Neural cell (in vitro differentiated cells): ENCODE results near the gene ZNF786. TPM values are rescaled to one million over a fixed set of nuclear protein-coding genes. Genes with fewer than 3 reads are reported as not detected.
A peak's percentile ranks its signal among the peaks of the same experiment; 100 is the strongest.

Experiments
- H2AFZ ChIP-seq: fragments of 200-600, 300-800 bp; sonication (generic), shearing (Covaris generic); 2 replicates; pipeline ENCODE4 v1.6.0; 2014; ENCODE audit warnings: low read depth, mild to moderate bottlenecking, antibody characterized with exemption, low read length, moderate library complexity
- H3F3A ChIP-seq: fragments of 200-600 bp; shearing (Covaris generic); 2 replicates; pipeline ENCODE4 v1.6.1; 2016; ENCODE audit warnings: mild to moderate bottlenecking, moderate library complexity, mixed read lengths, antibody characterized with exemption, low read length; ENCODE audit not compliant: insufficient read depth, poor library complexity, severe bottlenecking
- H3K27ac ChIP-seq: fragments of 200-600, 300-800 bp; sonication (generic), shearing (Covaris generic); 2 replicates; pipeline ENCODE4 v1.5.1; 2014; ENCODE audit warnings: mild to moderate bottlenecking, low read length, moderate library complexity
- H3K27me3 ChIP-seq: fragments of 300-800, 200-600 bp; sonication (generic), shearing (Covaris generic); 2 replicates; pipeline ENCODE4 v1.6.0; 2014; ENCODE audit warnings: mild to moderate bottlenecking, low read depth, low read length, moderate library complexity; ENCODE audit not compliant: insufficient read depth
- H3K36me3 ChIP-seq: fragments of 300-800, 200-600 bp; sonication (generic), shearing (Covaris generic); 2 replicates; pipeline ENCODE4 v1.5.1; 2014; ENCODE audit warnings: mild to moderate bottlenecking, antibody characterized with exemption, low read length, moderate library complexity; ENCODE audit not compliant: insufficient read depth
- H3K4me2 ChIP-seq: fragments of 300-800, 200-600 bp; sonication (generic), shearing (Covaris generic); 2 replicates; pipeline ENCODE4 v1.6.0; 2014; ENCODE audit warnings: mild to moderate bottlenecking, low read length
- H3K4me3 ChIP-seq: fragments of 300-800, 200-600 bp; sonication (generic), shearing (Covaris generic); 2 replicates; pipeline ENCODE4 v1.5.1; 2014; ENCODE audit warnings: mild to moderate bottlenecking, low read length, moderate library complexity
- H3K79me2 ChIP-seq: fragments of 200-600 bp; shearing (Covaris generic); replicated peaks from 2 replicates; pipeline ENCODE4 v1.6.0; 2014; ENCODE audit warnings: mild to moderate bottlenecking, low read length, moderate library complexity; ENCODE audit not compliant: insufficient read depth
- H3K9ac ChIP-seq: fragments of 300-800, 200-600 bp; sonication (generic), shearing (Covaris generic); 2 replicates; pipeline ENCODE4 v1.6.1; 2016; ENCODE audit warnings: mild to moderate bottlenecking, low read length, mixed read lengths
- H3K9me2 ChIP-seq: fragments of 200-600 bp; shearing (Covaris generic); 2 replicates; pipeline ENCODE4 v1.6.1; 2016; ENCODE audit warnings: mild to moderate bottlenecking, low read length, mixed read lengths; ENCODE audit not compliant: insufficient read depth
- H3K9me3 ChIP-seq: fragments of 200-600, 300-800 bp; sonication (generic), shearing (Covaris generic); 2 replicates; pipeline ENCODE4 v1.6.1; 2016; ENCODE audit warnings: mild to moderate bottlenecking, mixed run types, low read length, moderate library complexity, mixed read lengths
- H4K20me1 ChIP-seq: fragments of 200-600 bp; shearing (Covaris generic); 2 replicates; pipeline ENCODE4 v1.6.1; 2016; ENCODE audit warnings: mild to moderate bottlenecking, mixed run types; ENCODE audit not compliant: insufficient read depth
- EP300 ChIP-seq: fragments of 450-650 bp; conservative IDR thresholded peaks from 2 replicates; pipeline ENCODE4 v1.6.1; 2014; ENCODE audit warnings: antibody characterized with exemption, mild to moderate bottlenecking, moderate library complexity; ENCODE audit not compliant: poor library complexity, severe bottlenecking
- EZH2 ChIP-seq: fragments of 200-600, 300-800 bp; shearing (Covaris generic), sonication (generic); IDR thresholded peaks from 2 replicates; pipeline ENCODE4 v1.6.1; 2014; ENCODE audit warnings: antibody characterized with exemption, low read length, borderline replicate concordance, mild to moderate bottlenecking; ENCODE audit not compliant: insufficient read depth, poor library complexity, severe bottlenecking
- MXI1 ChIP-seq: fragments of 450-650 bp; conservative IDR thresholded peaks from 2 replicates; pipeline ENCODE4 v1.6.1; 2014; ENCODE audit warnings: antibody characterized with exemption, mild to moderate bottlenecking; ENCODE audit not compliant: poor library complexity, severe bottlenecking
- POLR2AphosphoS5 ChIP-seq: IDR thresholded peaks from 2 replicates; pipeline ENCODE4 v1.6.1; 2012
- RAD21 ChIP-seq: fragments of 450-650 bp; conservative IDR thresholded peaks from 2 replicates; pipeline ENCODE4 v1.6.1; 2014; ENCODE audit warnings: antibody characterized with exemption, mild to moderate bottlenecking, moderate library complexity
- SMC3 ChIP-seq: fragments of 450-650 bp; conservative IDR thresholded peaks from 2 replicates; pipeline ENCODE4 v1.6.1; 2014; ENCODE audit warnings: antibody characterized with exemption, mild to moderate bottlenecking, moderate library complexity; ENCODE audit not compliant: poor library complexity
- TAF1 ChIP-seq: IDR thresholded peaks from 2 replicates; pipeline ENCODE4 v1.6.1; 2012; ENCODE audit warnings: low read depth
- polyA plus RNA-seq: library from polyadenylated mRNA; depleted of rRNA; stranded (reverse); fragments of >200 nt; gene quantifications from 2 replicates; pipeline ENCODE4 v1.2.3, GENCODE V29; 2014
- TF ChIP-seq, protein P1 (sequence below): fragments of 450-650 bp; IDR thresholded peaks from 2 replicates; pipeline ENCODE4 v1.5.1; 2014; ENCODE audit warnings: antibody characterized with exemption, mild to moderate bottlenecking, moderate library complexity; ENCODE audit not compliant: poor library complexity, severe bottlenecking
- TF ChIP-seq, protein P2 (sequence below): IDR thresholded peaks from 2 replicates; pipeline ENCODE4 v1.6.1; 2012; ENCODE audit warnings: borderline replicate concordance

Gene ZNF786
- polyA plus RNA-seq, 1 donor from 2014 or later: 7.8 TPM

DNA sequence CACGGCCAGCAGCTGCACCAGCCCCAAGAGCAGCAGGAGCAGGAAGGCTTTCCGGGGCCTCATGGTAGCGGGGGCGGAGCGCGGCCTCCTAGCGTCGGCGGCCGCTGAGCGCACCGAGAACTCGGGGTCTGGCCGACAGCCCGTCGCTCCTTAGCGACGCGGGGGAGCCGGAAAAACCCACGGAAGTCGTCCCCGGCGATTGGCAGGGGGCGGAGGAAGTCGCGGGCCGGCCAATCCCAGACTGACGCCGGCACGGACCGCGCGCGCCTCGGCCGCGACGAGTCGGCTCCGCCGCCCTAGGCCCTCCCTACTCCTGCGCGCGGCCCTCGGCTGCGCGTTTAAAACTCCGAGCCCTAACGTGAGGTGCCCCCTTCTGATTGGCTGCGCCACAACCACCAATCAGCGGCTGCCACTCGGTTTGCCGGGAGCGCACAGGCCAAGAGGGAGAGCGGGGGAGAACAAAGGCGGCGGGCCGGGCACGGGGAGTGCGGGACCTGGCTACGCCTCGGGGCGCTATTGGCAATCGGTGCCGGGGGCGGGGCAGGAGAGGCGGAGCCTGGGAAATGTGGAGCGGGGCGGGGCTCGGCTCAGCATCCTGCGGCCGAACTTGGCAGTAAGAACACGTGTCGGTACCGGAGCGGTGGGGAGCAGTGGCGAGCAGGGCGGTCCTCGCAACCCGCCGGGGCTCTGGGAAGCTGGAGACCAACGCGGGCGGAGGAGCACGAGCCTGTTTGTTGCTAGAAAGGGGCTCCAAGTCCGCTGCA is 62.0 kb downstream of the ZNF786 start, which contains the start of gene PDIA4:
Gene PDIA4 (minus strand): TSS at position 160 of the 764 bp plus-strand sequence. CDS start 97 bp downstream, at position 63.
- Histone ChIP-seq H3K79me2 (peaks cover 34% of the 10 kb centered on the region), H3K27ac (peak within 1 kb of the TSS; percentile 70)

GRCh38 chr7:149027611-149028345 is 62.7 kb downstream of the ZNF786 start:
- H3K27ac ChIP-seq: peak overlapping the region; percentile 70
- no peaks in the 10 kb centered on the region for H3K9me3 ChIP-seq
- no peaks in the 10 kb centered on the region for H3K36me3 ChIP-seq
- H4K20me1 ChIP-seq: no peaks in the 10 kb centered on the region
- peak overlapping the region; percentile 87 for H3K4me3 ChIP-seq
- peak overlapping the region; percentile 40 for H2AFZ ChIP-seq
- peak overlapping the region; percentile 71 for H3K9ac ChIP-seq
- peak overlapping the region; percentile 99 for H3K4me2 ChIP-seq
- peaks cover 34% of the 10 kb centered on the region for H3K79me2 ChIP-seq
- H3K9me2 ChIP-seq: no peaks in the 10 kb centered on the region
- no peaks in the 10 kb centered on the region for H3K27me3 ChIP-seq
- H3F3A ChIP-seq: peaks cover 6% of the 10 kb centered on the region
- TF ChIP-seq RAD21 (no peak), TAF1 (no peak), MXI1 (no peak), SMC3 (no peak)
- TF ChIP-seq, protein P1, sequence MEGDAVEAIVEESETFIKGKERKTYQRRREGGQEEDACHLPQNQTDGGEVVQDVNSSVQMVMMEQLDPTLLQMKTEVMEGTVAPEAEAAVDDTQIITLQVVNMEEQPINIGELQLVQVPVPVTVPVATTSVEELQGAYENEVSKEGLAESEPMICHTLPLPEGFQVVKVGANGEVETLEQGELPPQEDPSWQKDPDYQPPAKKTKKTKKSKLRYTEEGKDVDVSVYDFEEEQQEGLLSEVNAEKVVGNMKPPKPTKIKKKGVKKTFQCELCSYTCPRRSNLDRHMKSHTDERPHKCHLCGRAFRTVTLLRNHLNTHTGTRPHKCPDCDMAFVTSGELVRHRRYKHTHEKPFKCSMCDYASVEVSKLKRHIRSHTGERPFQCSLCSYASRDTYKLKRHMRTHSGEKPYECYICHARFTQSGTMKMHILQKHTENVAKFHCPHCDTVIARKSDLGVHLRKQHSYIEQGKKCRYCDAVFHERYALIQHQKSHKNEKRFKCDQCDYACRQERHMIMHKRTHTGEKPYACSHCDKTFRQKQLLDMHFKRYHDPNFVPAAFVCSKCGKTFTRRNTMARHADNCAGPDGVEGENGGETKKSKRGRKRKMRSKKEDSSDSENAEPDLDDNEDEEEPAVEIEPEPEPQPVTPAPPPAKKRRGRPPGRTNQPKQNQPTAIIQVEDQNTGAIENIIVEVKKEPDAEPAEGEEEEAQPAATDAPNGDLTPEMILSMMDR: no peak
- TF ChIP-seq, protein P2, sequence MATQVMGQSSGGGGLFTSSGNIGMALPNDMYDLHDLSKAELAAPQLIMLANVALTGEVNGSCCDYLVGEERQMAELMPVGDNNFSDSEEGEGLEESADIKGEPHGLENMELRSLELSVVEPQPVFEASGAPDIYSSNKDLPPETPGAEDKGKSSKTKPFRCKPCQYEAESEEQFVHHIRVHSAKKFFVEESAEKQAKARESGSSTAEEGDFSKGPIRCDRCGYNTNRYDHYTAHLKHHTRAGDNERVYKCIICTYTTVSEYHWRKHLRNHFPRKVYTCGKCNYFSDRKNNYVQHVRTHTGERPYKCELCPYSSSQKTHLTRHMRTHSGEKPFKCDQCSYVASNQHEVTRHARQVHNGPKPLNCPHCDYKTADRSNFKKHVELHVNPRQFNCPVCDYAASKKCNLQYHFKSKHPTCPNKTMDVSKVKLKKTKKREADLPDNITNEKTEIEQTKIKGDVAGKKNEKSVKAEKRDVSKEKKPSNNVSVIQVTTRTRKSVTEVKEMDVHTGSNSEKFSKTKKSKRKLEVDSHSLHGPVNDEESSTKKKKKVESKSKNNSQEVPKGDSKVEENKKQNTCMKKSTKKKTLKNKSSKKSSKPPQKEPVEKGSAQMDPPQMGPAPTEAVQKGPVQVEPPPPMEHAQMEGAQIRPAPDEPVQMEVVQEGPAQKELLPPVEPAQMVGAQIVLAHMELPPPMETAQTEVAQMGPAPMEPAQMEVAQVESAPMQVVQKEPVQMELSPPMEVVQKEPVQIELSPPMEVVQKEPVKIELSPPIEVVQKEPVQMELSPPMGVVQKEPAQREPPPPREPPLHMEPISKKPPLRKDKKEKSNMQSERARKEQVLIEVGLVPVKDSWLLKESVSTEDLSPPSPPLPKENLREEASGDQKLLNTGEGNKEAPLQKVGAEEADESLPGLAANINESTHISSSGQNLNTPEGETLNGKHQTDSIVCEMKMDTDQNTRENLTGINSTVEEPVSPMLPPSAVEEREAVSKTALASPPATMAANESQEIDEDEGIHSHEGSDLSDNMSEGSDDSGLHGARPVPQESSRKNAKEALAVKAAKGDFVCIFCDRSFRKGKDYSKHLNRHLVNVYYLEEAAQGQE: no peak

More for the DNA sequence above, 62.0 kb downstream of the ZNF786 start, which contains the start of gene PDIA4:
- peak within 1 kb of the TSS; percentile 99 for H3K4me2 ChIP-seq
- H2AFZ ChIP-seq: peak within 1 kb of the TSS; percentile 61
- no peaks in the 10 kb centered on the region for H3K36me3 ChIP-seq
- TF ChIP-seq EZH2: no peak
- TF ChIP-seq TAF1: peak; percentile 52
- TF ChIP-seq, protein P1: peak; percentile 64
- TF ChIP-seq EP300: peak; percentile 48
- peak; percentile 56 for TF ChIP-seq SMC3
- peak; percentile 96 for TF ChIP-seq MXI1
- TF ChIP-seq POLR2AphosphoS5: peak; percentile 69
- peak; percentile 48 for TF ChIP-seq RAD21
- TF ChIP-seq, protein P2: peak; percentile 26
- H3K9me3 ChIP-seq: no peaks in the 10 kb centered on the region
- H3K9ac ChIP-seq: peak within 1 kb of the TSS; percentile 71
- H3K9me2 ChIP-seq: no peaks in the 10 kb centered on the region
- peak within 1 kb of the TSS; percentile 87 for H3K4me3 ChIP-seq
- H4K20me1 ChIP-seq: no peaks in the 10 kb centered on the region
- no peaks in the 10 kb centered on the region for H3K27me3 ChIP-seq
- H3F3A ChIP-seq: peaks cover 6% of the 10 kb centered on the region
